IPS DF 4.7 (cell line): ENCODE results near the gene KAT2A.

Experiments
- DNase-seq: peaks from one replicate; pipeline ENCODE4 v3.0.0-alpha.2; 2013; ENCODE audit warnings: low spot score; ENCODE audit errors: extremely low read depth

The KAT2A gene

DNA sequence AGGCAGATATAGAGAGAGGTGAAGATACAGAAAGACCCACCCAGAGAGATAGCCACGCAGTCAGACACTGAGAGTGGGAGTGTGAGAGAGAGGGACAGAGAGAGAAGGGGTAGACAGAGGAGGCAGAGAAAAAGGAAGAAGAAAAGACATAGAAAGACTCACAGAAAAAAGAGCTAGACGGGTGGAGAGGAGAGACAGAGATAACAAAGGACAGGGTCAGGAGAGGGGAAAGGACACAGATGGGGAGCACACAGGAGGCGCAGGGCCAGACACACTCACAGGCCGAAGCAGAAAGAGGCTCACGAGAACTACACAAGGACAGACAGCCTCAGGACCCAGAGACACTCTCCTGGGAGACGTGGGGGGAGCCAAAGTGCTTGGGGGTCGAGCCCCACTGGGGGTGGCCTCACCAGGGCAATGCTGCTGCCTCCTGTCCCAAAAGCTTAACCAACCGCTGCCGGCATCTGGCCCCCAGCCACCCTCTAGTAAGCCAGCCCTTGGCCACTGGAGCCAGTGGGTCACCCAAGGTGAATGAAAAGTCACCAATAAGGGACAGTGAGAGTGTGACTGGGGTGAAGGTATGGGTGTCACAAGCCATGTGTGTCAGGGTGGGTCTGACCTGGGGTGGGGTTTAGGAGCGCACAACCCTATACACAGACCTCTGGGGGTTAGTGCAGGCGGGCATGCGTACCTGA, 26.6 kb downstream of the KAT2A start:
- no peak for DNase-seq

DNA sequence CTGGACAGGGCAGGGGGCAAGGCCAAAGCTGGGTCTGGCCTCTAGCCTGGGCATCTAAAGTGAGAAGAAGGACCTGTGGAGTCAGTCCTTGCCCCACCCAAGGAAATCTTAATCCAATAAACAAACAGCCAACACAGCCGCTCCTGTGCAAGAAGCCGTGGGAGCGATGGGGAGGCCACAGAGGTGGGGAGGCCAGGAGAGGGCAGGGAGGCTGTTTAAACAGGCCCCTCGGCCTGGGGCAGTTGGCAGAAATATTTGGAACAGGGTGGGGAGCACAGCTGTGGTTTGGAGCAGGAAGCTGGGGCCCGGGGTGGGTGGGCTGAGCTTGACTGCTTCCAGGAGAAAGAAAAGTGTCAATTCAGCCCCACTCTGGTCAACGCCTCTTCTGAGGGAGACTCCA, 28.2 kb downstream of the KAT2A start:
- DNase-seq: no peak

DNA sequence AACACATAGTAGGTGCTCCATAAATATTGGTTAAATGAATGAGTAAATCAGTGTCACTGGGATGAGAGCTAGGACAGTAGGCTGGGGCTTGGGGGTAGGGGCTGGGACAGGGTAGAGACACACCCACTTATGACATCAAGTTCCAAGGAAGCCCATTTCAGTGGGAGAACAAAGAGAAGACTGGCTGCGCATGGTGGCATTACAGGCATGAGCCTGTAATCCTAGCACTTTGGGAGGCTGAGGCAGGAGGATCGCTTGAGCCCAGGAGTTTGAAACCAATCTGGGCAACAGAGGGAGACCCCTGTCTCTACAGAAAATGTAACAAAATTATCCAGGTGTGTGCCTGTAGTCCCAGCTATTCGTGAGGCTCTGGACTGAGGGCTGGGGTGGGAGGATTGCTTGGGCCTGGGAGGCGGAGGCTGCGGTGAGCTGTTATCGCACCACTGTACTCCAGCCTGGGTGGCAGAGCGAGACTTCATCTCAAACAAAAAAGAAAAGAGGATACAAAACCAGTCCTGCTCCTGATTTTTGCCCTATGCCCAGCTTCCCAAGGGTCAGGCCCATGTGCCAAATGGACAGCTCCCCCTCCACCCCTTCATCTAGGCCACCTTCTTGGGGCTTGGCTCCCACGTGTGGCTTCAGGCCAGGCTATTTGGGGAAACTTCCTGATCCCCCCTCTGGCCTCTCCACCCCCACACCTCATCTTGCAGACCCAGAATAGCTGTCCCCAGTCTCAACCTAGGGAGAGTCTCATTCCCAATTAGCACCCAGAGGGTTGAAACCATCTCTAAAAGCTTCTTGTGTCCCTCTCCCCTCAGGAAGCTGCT, 30.0 kb downstream of the KAT2A start:
- no peak for DNase-seq

DNA sequence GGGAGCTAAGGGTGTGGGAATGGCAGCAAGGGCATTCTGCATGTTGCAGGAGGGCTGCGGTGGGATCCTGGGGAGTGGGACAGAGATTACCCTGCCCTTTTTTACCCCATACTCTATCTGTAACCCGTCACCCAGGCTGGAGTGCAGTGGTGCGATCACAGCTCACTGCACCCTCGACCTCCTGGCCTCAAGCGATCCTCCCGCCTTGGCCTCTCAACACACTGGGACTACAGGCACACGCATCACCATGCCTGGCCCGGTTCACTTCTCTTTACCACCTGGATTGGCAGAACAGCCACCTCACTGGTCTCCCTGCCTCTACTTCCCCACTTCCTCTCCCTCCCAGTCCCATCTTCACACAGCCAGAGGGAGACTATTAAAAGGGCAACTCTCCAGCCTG, 32.4 kb downstream of the KAT2A start:
- DNase-seq: no peak

DNA sequence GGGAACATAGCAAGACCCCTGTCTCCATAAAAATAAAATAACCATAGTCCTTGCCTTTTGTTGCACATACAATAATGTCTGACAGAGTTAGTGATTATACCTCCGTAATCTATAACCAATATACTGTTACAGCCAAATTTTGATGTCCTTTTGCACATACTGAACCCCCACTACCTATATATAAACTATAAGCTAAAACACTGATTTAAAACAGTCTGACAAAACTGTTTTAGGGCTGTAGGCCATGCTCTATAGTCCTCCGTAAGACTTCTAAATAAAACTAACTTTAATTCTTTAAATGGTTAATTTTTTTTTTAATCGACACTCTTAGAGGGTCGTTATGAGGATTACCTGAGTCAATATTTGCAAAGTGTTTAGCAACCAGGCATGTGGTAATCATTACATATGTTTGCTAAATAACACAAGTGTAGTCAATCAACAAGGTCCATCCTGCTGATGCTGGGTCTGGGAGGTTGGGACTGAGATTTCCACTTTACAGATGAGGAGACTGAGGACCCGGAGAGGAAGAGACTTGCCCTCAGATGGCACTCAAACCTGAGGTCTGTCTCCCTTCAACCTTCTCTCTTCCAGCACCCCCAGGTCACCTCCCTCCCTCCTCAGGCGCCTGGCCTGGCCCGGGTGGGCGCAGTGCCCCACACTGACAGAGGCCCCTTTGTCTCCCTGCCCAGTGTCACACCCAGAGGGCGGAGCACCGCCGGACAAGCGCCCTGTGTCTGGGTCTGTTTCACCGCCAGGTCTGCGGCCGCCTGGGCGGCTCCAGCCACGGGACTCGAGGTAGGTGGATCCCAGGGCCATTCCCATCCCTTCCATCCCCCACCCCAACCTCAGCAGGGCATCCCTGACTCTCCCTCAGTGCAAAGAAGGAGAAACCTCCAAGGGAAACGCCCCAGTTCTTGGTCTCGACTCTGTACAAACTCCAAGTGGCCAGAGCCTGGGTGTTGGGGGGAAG, 33.1 kb downstream of the KAT2A start:
- no peak for DNase-seq

DNA sequence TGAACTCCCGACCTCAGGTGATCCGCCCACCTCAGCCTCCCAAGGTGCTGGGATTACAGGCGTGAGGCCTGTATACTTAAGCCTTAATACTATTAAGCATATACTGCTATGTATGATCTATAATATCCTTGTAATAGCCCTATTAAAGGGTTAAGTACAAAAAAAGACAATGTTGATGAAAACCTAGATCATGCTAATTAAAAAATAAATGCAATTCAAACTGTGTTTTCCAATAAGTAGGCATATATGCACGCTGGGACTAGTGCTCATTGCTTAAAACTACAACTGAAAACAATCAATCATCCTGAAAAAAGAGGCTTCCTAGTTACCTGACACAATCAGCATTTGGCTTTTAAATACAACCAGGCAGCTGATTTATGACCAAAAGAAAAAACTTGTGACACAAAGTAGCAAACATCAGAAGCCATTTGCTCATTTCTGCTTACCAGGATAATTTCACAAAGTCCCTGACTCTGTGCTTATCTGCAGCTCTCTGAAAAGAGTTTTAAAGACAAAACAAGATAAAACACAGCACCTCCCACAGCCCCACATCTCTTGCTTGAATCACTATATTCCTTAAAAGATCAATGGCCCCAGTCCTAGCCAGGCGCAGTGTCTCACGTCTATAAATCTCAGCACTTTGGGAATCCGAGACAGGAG, 34.0 kb downstream of the KAT2A start:
- DNase-seq: no peak

DNA sequence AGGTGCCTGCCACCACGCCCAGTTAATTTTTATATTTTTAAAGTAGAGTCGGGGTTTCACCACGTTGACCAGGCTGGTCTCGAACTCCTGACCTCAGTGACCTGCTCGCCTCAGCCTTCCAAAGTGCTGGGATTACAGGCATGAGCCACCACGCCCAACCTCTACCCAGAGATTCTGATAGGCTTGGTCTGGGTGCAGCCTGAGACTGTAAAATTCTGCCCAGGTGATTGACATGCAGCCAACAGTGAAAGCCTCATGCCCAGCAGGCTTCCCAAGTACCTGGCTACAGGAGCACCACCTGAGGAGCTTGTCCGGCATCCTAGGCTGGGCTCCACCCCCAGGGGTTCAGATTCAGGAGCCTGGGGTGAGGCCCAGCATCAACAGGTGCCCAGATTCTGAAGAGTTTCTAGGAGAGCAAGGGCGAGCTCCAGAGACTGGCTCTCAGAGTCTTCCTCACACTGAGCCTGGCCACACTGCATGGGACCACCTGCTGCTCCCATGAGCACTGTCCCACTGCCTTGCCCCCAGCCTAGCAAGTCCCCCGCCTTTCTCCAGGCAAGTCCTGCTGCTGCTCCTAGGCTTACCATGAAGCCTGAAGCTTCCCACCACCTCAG, 39.5 kb downstream of the KAT2A start:
- no peak for DNase-seq

DNA sequence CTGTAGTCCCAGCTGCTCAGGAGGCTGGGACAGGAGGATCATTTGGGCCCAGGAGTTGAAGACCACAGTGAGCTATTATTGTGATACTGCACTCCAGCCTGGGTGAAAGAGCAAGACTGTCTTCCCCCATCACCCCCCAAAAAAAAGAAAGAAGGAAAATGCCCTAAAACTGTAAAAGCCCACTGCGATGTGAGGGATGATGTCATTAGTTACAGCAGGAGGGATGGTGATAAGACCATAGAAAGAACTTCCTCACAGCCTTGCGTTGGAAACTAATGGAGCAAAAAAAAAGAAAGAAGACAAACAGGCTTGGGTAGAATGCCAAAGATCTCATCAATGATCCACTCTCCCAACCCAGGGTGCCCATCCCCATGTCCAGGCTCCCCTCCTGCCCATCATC, 41.6 kb downstream of the KAT2A start:
- no peak for DNase-seq

DNA sequence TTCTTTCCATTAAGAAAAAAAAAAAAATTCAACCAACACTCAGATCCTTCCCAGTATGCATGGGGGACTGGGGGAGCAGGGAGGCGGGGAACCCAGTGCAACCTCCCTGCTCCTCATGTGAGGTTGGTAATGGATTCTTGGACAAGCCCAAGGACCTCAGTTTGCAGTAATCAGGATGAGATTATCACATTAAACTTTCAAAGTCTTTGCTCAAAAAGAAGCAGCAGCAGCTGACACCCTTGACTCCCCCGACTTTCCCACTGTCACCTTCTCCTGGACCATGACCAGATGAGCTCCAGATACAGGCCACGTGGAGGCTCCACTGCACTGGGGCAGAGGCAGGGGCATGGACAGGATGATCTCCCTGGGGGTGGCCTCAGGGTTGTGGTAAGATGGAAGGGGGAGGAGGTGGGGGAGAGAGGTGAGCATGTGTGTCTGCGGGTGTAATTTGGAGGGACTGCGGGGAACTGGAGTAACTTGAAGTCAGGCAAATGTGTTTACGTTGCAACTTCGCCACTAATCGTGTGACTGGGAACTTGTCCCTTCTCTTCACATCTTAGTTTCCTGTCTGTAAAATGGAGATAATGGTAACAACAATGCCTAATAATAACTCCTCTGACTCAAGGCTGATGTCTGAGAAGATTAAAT, 42.6 kb downstream of the KAT2A start:
- no peak for DNase-seq

DNA sequence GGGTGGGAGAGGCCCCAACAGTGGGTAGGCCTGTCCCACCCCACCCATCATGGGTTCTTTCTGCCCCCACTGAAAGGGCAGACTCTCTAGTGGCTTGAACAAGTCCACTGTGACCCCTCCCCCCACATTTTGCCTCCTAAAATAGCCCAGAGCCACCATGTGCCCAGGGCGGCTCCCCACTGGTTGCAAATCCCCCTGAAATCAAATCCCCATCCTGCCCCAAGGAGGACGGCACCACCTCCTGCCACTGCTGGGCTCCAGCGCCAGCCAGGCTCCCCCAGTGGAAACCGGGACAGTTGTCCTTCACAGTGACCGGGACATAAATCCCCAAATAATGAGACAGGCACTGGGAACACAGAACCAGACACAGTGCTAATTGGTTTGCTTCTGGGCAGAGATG, 43.4 kb downstream of the KAT2A start:
- DNase-seq: no peak

DNA sequence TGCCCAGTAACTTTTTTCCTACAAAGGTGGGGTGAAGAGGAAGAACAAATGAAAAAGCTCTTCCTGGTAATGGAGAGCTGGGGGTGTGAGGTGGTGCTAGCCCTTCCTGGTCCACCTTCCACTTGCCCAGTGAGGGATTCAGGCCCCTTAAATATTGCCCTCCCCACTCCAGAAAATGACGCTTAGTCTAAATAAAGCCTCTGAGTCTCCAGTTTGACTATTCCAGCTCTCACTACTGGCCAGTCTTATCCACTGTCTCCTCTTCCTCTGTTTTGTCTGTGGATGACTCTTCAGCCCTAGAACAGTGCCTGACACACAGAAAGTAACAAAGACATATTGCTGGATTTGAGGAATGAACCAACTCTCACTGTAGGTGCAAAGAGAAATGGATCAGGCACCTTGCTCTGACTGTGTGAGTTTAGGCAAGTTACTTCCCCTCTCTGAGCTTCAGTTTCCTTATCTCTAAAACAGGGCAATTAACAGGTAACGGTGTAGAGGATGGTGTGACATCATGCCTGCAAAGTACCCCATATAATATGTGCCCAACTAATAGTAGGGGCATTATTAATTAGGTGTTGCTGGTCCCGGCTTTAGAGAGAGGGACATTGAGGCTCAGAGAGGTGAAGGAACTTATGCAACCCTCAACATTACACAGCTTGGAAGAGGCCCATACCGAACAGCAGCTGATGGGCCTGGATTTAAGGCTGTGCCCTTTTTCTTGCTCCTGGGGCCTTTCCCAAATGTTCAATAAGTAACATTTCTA, 44.2 kb downstream of the KAT2A start:
- DNase-seq: no peak

DNA sequence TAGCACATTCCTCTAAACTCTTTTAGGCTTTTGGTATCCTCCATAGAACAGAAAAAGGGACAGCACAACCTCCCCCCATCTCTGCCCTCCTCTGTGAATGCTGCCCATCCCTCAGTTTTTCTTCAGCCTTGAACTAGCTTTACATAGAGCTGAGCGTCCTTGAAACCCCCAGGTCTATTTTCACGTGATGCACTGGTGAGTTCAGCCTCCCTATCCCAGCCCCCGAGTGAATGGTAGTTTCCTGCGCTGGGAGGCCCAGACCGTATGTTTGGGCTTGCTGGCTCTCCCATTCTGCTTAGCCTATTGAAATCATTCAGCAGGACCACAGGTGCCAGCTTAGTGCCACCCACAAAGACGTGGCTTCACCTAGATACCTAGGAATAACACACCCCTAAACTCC, 45.4 kb downstream of the KAT2A start:
- no peak for DNase-seq

DNA sequence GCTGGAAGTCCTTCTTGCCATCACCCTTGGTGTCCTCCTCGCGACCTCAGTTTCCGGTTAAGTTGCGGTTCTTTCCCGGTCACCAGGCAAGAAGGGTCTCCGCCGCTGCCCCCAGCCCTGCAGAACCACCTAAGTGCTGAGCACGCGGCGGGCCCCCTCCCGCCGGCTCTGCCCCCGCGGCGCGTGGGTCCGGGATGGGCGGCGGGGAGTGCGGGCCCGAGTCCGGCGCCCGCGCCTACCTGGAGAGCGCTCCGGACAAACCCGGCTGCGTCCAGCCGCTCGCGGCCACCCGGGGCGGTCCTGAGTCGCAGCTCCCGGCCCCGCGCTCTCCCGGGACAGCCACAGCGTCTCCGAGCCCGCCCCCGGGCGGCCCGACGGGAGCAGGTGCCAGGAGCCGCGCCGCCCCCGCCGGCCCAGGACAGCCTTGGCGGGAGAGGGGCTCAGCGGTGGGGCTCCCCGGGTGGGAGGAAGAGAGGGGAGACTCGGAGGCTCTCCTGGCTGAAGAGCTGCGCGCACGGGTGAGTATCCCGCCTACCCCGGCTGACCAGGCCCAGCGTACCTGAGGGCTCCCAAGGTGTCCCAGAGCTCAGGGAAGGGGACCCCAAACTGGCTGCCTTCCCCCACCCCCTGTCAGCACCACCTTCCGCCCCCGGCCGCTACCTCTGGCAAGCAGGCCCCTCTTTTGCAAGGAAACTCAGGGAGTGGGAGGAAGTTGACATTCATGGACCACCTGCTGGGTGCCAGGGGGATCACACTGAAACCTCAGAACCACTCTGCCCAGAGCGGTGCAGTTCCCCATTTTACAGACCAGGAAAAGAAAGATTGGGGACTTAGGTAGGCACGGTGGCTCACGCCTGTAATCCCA, 48.6 kb downstream of the KAT2A start:
- DNase-seq: no peak

DNA sequence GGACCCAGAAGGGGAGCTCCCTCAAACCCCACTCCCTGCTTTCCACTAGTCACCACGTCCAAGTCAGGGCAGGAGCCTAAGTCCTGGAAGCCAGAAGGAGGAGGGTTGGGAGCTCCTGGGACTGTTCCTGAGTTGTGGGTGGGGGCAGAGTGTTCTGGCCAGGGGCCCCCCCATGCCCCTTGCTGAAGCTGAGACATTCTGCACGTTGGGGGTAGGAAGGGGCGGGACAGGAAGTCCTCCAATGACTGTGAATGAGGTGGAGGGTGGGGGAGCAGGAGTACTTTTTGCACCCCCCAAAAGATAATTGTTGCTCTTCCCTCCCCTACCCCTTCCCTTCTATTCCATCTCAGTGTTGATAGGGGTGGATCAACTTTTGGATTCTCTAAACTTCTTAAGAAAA, 49.4 kb downstream of the KAT2A start:
- DNase-seq: no peak

DNA sequence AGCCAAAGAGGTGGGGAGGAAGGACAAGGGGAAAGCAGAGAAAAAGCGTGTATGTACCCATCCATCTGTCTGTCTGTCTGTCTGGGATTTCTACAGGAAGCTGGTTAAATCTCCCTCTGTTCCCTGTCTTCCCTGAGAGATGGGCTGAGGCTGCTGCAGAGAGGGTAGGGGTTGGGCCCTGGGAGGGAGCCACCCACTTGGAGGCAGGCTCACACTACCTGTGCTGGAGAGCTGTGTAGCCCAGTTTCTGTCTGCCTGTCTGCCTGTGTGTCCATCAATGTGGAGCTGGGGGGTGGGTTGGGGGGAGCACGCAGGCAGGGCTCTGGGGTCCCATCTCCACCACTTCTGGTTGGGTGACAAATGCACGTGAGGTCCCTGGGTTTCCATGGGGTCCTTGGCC, 52.2 kb downstream of the KAT2A start:
- DNase-seq: no peak

DNA sequence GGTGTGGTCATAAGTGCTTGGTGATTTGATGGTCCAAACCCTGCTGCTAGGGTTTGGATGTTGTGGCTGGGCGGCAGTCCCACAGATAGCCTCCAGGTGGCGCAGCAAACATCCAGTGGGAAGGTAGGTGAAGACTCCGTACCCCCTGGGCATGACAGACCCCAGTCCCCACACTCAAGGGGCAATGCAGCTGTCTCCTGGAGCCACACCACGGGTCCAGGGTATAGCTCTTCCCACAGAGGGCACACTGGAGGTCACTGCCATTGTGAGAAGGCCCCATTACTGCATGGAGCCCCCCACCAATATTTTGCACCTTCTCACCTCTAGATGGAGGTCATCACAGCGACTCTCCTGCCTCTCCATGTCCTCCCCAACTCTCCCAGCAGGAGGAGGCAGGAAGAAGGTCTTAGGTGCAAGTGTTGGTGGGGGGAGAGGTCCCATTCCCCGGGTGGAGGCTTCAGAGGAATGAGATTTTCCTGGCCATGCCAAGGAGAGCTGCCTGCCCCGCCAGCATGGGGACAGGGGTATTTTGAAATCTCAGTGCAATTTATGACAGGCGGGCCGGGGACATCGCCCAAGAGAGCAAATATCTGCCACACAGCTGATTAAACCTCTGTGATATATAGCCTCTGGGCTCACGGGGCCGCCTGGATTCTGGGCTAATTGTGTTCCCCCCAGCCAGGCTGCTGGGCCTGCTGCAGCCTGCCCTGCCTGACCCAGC, 53.6 kb downstream of the KAT2A start:
- DNase-seq: peak; percentile 66

DNA sequence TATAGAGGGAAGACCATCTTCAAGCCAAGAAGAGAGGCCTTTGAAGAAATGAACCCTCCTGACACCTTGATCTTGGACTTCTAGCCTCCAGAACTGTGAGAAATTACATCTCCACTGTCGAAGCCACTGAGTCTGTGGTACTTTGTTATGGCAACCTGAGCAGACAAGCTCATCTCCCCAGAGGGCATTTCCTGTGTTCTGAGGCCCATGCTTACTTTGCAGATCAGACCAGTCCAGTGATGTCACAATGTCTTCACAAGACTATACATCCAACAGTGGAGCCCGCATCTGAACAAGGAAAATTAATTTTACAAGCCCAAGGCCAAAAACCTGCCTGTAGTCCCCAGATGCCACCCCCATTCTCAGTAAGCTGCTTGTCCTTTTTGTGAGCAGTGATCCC, 56.0 kb downstream of the KAT2A start:
- no peak for DNase-seq
